Thyroid gland (tissue), 4 donors: ENCODE results near the gene MTUS2.

ENCODE experiments used
- CTCF ChIP-seq, 6 experiments: fragments of 200-600 bp in 3 of 6; fragments of 450-650 bp in 3 of 6; sonication (generic) in 3 of 6; IDR thresholded peaks; one replicate each; pipeline ENCODE4 v1.5.1; 2016 to 2019; ENCODE audit warnings: antibody characterized with exemption in 6 of 6, mild to moderate bottlenecking in 2 of 6, inconsistent platforms in 1 of 6, moderate library complexity in 1 of 6
- POLR2A ChIP-seq, 2 donors: fragments of 450-650 bp; IDR thresholded peaks; one replicate each; pipeline ENCODE4 v1.6.1; 2017; ENCODE audit warnings: antibody characterized with exemption in 2 of 2, mild to moderate bottlenecking in 2 of 2, moderate library complexity in 1 of 2

- TF ChIP-seq CTCF (IDR thresholded peaks at IDR 0.05) (no peak), POLR2A (IDR thresholded peaks at IDR 0.05) (no peak)
These were observed 662.4 kb downstream of the MTUS2 start for GRCh38 chr13:29482504-29482903.
